OCI-M1 (cell line): Measurements from ENCODE around the gene DCLK1.

Experiments used
- DNase-seq: peaks from one replicate; lab custom pipeline; 2025; lab: John Stamatoyannopoulos, UW

The DCLK1 gene

GRCh38 chr13:35789335-35790165, 341.6 kb downstream of the DCLK1 start:
- DNase-seq, result peak; percentile 87

- no peak for DNase-seq
Observed at GRCh38 chr13:35787937-35788336, 343.2 kb downstream of the DCLK1 start.

GRCh38 chr13:35785576-35786303, 345.4 kb downstream of the DCLK1 start:
- no peak for DNase-seq

- DNase-seq, result no peak
Observed at GRCh38 chr13:35784286-35784951, 346.8 kb downstream of the DCLK1 start.

- DNase-seq, result no peak
Observed at GRCh38 chr13:35782793-35783192, 348.4 kb downstream of the DCLK1 start.

GRCh38 chr13:35781036-35782000, 349.9 kb downstream of the DCLK1 start:
- no peak for DNase-seq

GRCh38 chr13:35780613-35781012, 350.6 kb downstream of the DCLK1 start:
- no peak for DNase-seq

GRCh38 chr13:35771898-35772297, 359.3 kb downstream of the DCLK1 start:
- no peak for DNase-seq

- DNase-seq, result no peak
Observed at GRCh38 chr13:35770756-35771297, 360.4 kb downstream of the DCLK1 start.

- DNase-seq, result peak; percentile 63
Observed at GRCh38 chr13:35769812-35770211, 361.4 kb downstream of the DCLK1 start.

- DNase-seq, result no peak
Observed at GRCh38 chr13:35768551-35768950, 362.6 kb downstream of the DCLK1 start.

- no peak for DNase-seq
Observed at GRCh38 chr13:35768073-35768472, 363.1 kb downstream of the DCLK1 start.

- no peak for DNase-seq
Observed at GRCh38 chr13:35767256-35767976, 363.8 kb downstream of the DCLK1 start.

GRCh38 chr13:35766663-35767062, 364.5 kb downstream of the DCLK1 start:
- no peak for DNase-seq

GRCh38 chr13:35765941-35766340, 365.2 kb downstream of the DCLK1 start:
- DNase-seq, result no peak

GRCh38 chr13:35765366-35765765, 365.8 kb downstream of the DCLK1 start:
- no peak for DNase-seq

GRCh38 chr13:35764326-35765015, 366.7 kb downstream of the DCLK1 start:
- DNase-seq, result peak; percentile 36

GRCh38 chr13:35763782-35764123, 367.4 kb downstream of the DCLK1 start:
- DNase-seq, result no peak

- no peak for DNase-seq
Observed at GRCh38 chr13:35763060-35763781, 368.0 kb downstream of the DCLK1 start.
